HG03095 (cell line): ENCODE results near the gene SGTB.
"Not testable (repeated sequence)": the region's sequence is repeated elsewhere in the genome, so short reads cannot be mapped to it uniquely, and the experiment has no call there.

ENCODE experiments used
- ATAC-seq: cut with Tn5 transposase; IDR thresholded peaks from one replicate; pipeline ENCODE4 v1.9.1; 2021; ENCODE audit warnings: moderate library complexity; ENCODE audit not compliant: unreplicated experiment

Gene SGTB

DNA sequence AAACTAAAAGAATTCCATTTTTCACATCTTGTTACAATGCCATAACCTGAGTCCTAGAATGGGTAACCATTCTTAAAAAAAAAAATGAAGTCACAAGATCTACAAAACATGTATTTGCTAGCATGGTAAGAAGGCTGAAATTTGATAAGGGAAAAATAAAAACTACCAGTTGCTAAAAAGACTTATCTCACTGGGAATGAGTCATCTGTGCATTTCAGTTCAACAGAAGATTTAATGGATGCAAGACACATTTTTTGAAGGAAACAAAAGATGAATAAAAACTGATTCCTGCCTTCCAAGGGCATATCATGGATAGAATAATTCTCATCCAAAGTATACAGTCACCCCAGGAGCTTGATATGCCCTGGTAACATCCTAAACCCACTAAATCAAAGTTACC lies 47.2 kb downstream of the SGTB start:
- no peak for ATAC-seq

- no peak for ATAC-seq
These were observed 49.1 kb downstream of the SGTB start for GRCh38 chr5:65672796-65673195.

GRCh38 chr5:65668696-65669095 lies 53.2 kb downstream of the SGTB start:
- ATAC-seq = no peak

GRCh38 chr5:65663804-65664521 lies 57.9 kb downstream of the SGTB start:
- ATAC-seq = no peak

- no peak for ATAC-seq
These were observed 67.2 kb downstream of the SGTB start for GRCh38 chr5:65654713-65655112.

DNA sequence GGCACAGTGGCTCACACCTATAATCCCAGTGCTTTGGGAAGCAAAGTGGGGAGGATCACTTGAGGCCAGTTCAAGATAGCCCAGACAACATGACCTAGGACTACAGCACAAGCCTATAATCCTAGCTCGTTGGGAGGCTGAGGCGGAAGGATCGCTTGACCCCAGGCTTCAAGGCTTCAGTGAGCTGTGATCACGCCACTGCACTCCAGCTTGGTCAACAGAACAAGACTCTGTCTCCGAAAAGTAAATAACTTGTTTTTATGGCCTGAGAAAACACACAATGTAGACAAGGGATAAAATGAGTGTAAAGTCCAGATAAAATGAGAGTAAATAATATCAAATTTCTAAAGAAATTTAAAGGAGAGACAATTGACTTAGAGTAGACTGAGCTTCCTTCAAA lies 70.8 kb downstream of the SGTB start:
- no peak for ATAC-seq

DNA sequence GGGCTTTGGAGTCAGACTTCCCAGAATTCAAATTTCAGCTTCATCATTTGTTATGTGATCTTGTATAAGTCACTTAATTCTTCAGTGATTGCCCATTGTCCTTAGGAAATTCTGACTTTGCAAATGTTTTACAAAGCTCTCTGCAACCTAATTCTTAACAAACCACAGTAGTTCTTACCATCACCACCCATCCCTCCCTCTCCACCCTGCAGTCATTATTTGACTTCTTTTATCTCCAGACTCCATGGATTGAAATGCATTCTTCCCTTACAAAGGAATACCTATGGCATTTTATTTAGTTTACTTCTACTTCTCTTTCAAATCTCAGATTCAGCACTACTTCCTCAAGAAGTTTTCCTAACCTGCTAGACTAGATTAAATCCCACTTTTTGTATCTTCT lies 74.0 kb downstream of the SGTB start:
- ATAC-seq = no peak

- no peak for ATAC-seq
These were observed 75.0 kb downstream of the SGTB start for GRCh38 chr5:65646938-65647337.

DNA sequence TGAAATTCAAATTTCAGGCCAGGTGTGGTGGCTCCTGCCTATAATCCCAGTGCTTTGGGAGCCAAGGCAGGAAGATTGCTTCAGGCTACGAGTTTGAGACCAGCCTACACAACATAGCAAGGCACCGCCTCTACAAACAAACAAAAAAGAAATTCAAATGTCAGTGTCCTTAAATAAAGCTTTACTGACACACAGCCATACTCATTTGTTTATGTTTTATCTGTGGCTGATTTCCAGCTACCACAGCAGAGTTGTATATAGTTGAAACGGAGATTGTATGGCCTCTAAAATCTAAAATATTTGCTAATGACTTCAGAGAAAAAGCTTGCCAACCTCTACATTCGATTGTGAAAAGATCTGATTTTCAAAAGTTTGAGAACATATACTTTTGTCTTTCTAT lies 81.7 kb downstream of the SGTB start:
- no peak for ATAC-seq

GRCh38 chr5:65630981-65631380 lies 90.9 kb downstream of the SGTB start:
- no peak for ATAC-seq

DNA sequence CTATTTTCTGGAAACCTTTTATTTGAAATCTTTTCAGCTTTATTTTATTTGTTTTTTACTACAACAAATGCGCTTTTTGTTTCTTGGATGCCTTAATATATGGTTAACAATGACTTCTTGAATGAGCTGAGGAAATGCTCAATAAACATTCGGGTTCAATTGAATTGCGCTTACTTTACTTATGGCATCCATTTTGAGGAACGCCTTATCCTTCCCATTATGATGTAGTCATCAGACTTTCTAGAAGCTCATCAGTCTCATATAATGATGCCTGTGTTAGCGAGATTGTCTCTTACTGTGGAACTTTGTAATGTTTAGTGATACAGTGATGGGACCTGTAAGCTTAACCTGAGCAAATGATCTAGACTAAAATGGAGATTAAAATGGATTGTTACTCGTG lies 96.2 kb downstream of the SGTB start:
- no peak for ATAC-seq

DNA sequence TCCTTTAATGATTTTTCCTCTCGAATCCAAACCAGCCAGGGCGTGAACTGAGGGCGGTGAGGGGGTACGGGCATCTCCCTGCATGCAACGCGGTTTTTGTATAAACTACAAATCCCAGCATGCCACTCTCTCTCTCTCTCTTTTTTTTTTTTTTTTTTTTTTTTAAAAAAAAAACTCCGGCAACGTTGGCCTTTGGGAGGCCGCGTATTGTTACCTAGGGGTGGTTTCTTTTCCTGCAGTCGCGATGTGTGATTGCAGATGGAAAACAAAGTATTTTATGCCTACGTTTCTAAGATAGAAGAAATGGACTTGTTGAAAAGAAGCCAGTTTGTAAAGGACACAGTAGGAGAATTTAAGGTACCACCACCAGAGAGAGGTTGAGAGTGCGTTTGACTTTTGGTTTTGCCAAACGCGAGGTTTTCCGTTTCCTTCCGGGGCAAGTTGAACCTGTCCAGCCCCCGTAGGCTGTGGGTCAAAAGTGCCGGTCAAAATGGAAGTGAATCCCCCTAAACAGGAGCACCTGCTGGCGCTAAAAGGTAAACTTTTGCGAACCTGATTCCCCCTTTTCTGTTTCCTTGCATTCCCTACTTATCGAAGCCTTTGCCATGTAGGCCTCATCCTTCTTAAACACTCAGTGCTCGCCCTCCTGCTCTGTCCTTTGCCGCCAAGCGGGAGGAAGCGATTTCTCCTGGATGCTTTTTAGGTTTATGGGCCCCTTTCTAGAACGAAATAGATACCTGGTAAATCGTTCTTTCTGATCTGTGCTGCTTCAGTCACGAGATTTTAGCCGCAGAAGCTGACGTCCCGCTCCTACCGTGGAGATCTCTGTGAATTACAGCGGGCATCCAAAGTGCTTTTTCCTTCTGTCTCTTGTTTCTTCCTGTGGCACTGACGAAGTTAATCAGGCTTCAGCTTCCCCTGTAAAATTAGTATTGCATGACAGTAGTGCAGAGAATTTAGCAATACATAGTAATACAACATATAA lies 97.0 kb downstream of the SGTB start, which contains the start of the genes SHLD3 and TRAPPC13:
Gene SHLD3 (plus strand): TSS at position 457 of the 985 bp plus-strand sequence. CDS start 4,561 bp downstream, outside the sequence.
Gene TRAPPC13 (plus strand): TSS at position 457 of the 985 bp plus-strand sequence. CDS start 34 bp downstream, at position 491.
- peak; percentile 66 for ATAC-seq

GRCh38 chr5:65624025-65624570 lies 97.8 kb downstream of the SGTB start, which contains the start of gene TRIM23:
Gene TRIM23, minus strand, starts transcription at chr5:65624333. Its CDS starts 59 bp downstream, at chr5:65624274.
- ATAC-seq = peak; percentile 96

DNA sequence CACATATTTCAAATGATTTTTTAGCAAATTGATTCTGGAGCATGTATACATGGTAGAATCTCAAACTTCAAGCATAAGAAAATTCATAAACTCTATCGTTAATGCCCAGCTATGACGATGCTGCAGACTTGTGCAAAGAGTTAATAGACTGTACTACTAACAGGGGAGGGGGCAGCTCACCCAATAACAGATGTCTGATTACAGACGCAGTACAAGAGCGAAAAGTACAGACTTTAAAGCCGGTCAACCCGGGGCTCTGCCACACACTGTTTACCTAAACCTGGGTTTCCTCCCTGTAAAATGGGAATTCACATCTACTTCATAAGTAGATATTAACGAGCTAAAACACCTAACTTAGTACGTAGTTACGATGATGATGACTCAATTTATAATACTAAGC lies 98.4 kb downstream of the SGTB start:
- ATAC-seq = no peak

DNA sequence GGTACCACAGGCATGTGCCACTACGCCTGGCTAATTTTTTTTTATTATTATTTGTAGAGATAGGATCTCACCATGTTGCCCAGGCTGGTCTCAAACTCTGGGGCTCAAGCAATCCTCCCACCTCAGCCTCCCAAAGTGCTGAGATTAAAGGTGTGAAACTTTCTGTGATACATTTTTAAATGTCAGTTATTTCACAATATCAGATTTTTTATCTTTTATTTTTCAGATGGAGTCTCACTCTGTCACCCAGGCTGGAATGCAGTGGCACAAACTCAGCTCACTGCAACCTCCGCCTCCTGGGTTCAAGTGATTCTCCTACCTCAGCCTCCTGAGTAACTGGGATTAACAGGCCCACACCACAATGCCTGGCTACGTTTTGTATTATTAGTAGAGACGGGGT lies 99.9 kb downstream of the SGTB start:
- not testable (repeated sequence) for ATAC-seq

GRCh38 chr5:65620021-65620420 lies 101.9 kb downstream of the SGTB start:
- no peak for ATAC-seq
